HK-2 (cell line): ENCODE results near the gene RGS11.

Source experiments
- DNase-seq: peaks from one replicate; pipeline ENCODE4 v3.0.0-alpha.2; 2018; ENCODE audit not compliant: unreplicated experiment

The RGS11 gene

GRCh38 chr16:229731-230281 is 45.9 kb downstream of the RGS11 start:
- DNase-seq: no peak

DNA sequence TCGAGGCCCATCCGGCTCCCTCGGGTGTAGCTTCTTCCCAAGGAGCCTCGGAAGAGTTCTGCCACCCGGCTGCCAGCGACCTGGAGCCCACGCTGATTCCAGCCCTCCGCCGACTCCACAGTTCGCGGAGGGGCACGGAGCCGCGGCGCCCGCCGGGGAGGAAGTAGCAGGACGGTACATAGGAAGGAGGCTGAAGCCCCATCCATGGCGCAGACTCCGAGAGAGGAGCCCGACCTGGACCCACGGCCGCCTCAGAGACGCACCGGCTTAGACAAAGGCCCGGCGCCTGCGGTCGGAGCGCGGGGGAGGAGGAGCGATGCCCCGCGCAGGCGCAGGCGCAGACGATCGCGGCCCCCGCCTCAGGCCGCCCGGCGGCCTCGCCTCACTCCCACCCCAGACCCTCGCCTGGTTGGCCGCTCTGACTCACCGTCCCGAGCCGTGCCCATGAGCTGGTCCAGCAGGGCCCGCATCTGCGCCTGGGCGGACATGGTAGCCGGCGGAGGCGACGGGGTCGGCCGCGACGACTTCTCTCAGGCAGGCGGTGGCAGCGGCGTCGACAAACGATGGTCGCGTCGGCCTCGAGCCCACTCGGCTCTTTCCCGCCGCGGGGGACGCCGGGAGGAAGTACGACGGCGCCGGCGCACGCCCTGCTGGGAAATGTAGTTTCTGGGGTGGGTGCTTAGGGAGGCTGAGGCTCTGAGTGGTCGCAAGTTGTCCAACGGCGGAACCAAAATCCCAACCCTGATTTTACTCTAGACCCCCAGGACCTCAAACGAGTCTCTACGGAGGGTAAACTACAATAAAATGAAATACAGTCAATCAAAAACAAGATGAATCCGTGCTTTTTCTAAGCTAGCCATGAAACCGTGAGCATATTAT is 46.7 kb downstream of the RGS11 start, which contains the start of gene LUC7L:
Gene LUC7L (minus strand): TSS at position 598 of the 879 bp plus-strand sequence. CDS start 110 bp downstream, at position 488.
- peak; percentile 82 for DNase-seq

GRCh38 chr16:228151-228851 is 47.4 kb downstream of the RGS11 start:
- DNase-seq: no peak

- no peak for DNase-seq
Observed at GRCh38 chr16:220021-220420, 55.7 kb downstream of the RGS11 start.
